ENCODE results near the gene HEPHL1. TPM values are rescaled to one million over a fixed set of nuclear protein-coding genes. Genes with fewer than 3 reads are reported as not detected.

HEPHL1 gene
- total RNA-seq, 1 donor: 4.3 TPM

GRCh38 chr11:94077552-94078293 is 56.6 kb downstream of the HEPHL1 start:
- no peak for TF ChIP-seq CTCF (IDR thresholded peaks at IDR 0.05; ENCODE audit: insufficient read depth, low read depth, low read length)
- no peak overlapping the region for H3K4me3 ChIP-seq (ENCODE audit: low read depth, low read length)
- no peak for DNase-seq (ENCODE audit: low read depth)

- H3K4me3 ChIP-seq (ENCODE audit: low read depth, low read length): no peak overlapping the region
- DNase-seq (ENCODE audit: low read depth): no peak
- no peak for TF ChIP-seq CTCF (IDR thresholded peaks at IDR 0.05; ENCODE audit: insufficient read depth, low read depth, low read length)
Observed at GRCh38 chr11:94084164-94084563, 63.0 kb downstream of the HEPHL1 start.

GRCh38 chr11:94088906-94089305 is 67.8 kb downstream of the HEPHL1 start:
- no peak for TF ChIP-seq CTCF (IDR thresholded peaks at IDR 0.05; ENCODE audit: insufficient read depth, low read depth, low read length)

GRCh38 chr11:94089341-94089740 is 68.2 kb downstream of the HEPHL1 start:
- no peak overlapping the region for H3K4me3 ChIP-seq (ENCODE audit: low read depth, low read length)
- no peak for DNase-seq (ENCODE audit: low read depth)
- no peak for TF ChIP-seq CTCF (IDR thresholded peaks at IDR 0.05; ENCODE audit: insufficient read depth, low read depth, low read length)

More at GRCh38 chr11:94088906-94089305, 67.8 kb downstream of the HEPHL1 start:
- DNase-seq (ENCODE audit: low read depth): no peak
- H3K4me3 ChIP-seq (ENCODE audit: low read depth, low read length): no peak overlapping the region

GRCh38 chr11:94090401-94090800 is 69.2 kb downstream of the HEPHL1 start:
- H3K4me3 ChIP-seq (ENCODE audit: low read depth, low read length): no peak overlapping the region
- DNase-seq (ENCODE audit: low read depth): no peak
- no peak for TF ChIP-seq CTCF (IDR thresholded peaks at IDR 0.05; ENCODE audit: insufficient read depth, low read depth, low read length)

- DNase-seq (ENCODE audit: low read depth): no peak
- no peak for TF ChIP-seq CTCF (IDR thresholded peaks at IDR 0.05; ENCODE audit: insufficient read depth, low read depth, low read length)
- no peak overlapping the region for H3K4me3 ChIP-seq (ENCODE audit: low read depth, low read length)
Observed at GRCh38 chr11:94091091-94091490, 69.9 kb downstream of the HEPHL1 start.

- no peak for DNase-seq (ENCODE audit: low read depth)
- no peak for TF ChIP-seq CTCF (IDR thresholded peaks at IDR 0.05; ENCODE audit: insufficient read depth, low read depth, low read length)
- H3K4me3 ChIP-seq (ENCODE audit: low read depth, low read length): no peak overlapping the region
Observed at GRCh38 chr11:94100253-94100652, 79.1 kb downstream of the HEPHL1 start.
